DMS 273 treated with DMSO at 0.1 percent for 48 hours (cell line): ENCODE measurements around the gene SH3D21.
A peak's percentile ranks its signal among the peaks of the same experiment; 100 is the strongest.

ENCODE experiments used
- DNase-seq: peaks from one replicate; lab custom pipeline; 2025; lab: John Stamatoyannopoulos, UW

Gene SH3D21

DNA sequence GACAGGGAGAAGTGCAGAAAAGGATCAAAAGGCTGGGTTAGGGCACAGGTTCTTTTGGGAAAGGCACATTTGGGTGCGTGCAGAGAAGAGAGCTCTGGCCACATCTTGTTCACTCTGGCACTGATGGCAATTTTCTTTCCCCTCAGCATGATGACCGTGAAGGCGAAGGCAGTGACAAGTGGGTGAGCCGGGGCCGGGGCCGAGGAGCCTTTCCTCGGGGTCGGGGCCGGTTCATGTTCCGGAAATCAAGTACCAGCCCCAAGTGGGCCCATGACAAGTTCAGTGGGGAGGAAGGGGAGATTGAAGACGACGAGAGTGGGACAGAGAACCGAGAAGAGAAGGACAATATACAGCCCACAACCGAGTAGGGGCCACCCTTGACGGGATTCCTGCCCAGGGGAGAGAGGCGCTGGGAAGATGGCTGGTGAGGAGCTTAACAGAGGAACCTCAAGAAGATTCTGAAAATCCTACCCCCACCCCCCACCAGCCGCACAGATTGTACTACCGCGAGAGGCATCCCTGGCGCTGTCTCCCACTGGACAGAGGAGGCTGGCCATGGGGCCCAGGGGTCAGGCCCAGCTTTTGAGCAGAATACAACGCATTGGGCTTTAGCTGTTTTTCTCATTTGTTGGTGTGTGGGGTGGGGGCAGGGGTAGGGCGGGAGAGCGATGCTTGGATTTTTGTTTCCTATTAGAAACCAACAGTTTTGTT lies 2.4 kb upstream of the SH3D21 start:
- DNase-seq: no peak

DNA sequence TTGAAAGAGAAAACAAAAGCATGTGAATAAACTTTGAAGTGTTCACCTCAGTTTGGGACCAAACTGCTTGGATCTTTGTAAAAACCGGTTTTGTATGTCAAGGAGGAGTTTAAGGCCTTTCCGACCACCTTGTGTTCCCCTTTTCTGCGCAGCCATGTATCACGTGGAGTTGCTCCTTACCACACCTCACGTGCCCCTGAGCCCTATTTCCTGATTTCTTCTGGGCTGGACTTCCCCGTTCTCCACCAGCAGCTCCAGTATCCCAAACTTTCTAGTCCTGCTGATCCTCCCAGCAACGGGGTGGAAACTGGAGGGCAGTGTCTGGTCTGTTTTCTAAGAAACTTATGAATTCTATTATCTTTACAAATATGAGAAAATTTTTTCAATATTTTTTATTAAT lies 1.6 kb upstream of the SH3D21 start:
- no peak for DNase-seq

DNA sequence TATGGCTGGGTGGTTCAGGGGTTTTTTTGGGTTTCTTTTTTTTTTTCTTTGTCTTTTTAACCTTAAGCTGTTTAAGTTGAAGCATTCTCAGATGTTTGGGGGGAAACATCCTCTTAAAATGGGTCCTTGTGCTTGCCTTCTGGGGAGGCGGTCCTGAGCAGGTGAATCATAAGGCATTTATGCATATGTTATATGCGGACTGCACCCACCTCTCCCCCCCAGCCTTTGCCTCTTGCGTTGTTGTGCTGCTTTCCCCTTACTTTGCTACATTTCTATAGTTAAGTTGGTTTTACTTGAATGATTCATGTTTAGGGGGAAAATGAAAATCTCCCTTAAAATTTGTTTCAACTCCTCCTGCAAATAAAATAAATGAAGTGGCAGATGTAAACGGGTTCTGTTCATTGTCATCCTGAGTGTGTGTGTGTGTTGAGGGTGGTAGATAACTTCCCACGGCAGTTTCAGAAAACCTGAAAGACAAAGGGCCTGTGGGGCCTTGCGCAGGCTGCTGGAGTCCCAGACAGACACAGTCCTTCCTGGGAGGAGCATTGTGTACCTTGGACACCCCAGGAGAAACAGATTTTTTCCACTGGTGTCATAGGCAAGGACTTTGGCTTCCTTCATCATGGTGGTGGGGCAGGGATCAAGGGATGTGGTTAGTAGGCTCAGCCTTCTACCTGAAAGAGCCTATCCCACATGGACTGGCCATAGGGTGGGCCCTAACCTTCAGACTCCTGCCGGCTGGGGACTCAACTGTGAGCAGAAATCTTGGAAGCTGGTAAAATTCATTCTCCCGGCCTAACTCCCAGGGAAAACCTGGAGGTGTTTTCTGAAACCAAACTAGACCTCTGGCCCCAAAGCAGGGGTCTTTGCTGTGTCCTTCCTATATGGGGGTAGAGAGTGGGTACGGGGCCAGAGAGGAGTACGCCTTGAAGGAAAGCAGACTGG lies 926 bp upstream of the SH3D21 start:
- DNase-seq: no peak

DNA sequence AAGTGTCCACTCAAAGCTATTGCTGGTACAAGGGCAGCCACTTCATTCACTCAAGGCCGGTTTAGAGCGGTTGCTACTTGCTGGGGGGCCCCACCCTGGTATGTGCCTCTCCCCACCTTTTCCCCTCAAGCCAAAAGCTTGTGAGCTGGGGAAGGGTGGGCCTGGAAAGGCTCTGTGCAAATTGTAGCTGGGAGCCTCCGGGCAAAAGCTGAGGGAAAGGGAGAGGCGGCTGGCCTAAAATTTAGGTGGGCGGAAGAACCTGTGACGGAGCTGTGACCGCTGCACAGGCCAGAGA lies 306 bp upstream of the SH3D21 start:
- no peak for DNase-seq

DNA sequence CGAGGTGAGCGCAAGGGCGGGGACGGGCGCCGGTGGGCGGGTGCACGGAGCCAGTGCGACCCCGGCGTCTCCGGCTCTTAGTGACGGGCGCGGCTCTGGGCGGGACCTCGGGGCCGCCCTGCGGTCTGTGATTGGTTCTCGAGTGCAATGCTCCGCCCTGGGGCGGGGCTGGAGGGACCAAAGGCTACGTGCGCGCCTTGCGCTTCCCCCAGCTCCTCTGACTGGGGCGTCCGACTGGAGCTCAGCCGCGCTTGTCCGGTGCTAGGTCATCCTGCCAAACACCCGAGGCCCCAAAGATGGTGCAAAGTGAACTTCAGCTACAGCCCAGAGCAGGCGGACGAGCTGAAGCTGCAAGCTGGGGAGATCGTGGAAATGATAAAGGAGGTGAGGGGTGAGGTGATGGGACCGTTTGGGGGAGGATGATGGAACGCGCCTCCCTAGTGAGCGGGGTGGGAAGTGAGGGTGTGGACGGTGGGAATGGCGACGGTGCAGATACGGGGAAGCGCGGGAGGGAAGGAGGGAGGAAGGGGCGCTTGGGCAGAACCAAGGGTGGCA lies 811 bp downstream of the SH3D21 start:
- peak; percentile 89 for DNase-seq

DNA sequence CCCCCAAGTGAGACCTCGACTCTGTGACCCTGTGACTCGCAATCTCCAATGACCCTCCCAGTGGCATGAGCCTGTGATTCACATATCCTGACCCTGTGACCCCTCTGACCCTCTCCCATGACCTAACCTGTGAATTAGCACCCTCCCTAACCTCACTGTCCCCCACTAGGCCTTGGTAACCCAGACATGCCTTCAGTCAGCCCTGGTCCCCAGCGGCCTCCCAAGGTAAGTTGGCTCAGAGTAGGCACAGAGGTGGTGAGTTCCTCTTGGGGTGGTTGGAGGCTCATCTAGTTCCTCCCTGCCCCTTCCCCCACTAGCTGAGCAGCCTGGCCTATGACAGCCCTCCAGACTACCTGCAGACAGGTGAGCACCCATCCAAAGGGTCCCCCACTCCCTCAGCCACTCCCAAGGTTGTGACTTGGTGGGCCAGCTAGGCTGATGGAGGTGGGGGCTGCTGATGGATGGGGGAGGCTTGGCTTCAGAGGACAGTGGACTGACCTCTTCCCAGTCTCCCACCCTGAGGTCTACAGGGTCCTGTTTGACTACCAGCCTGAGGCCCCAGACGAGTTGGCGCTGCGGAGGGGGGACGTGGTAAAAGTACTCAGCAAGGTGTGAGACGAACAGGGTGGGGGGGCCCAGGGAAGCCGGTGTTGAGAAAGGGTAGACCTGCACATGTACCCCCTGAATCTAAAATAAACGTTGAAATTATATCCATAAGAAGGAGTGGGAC lies 1.6 kb downstream of the SH3D21 start:
- DNase-seq: no peak

DNA sequence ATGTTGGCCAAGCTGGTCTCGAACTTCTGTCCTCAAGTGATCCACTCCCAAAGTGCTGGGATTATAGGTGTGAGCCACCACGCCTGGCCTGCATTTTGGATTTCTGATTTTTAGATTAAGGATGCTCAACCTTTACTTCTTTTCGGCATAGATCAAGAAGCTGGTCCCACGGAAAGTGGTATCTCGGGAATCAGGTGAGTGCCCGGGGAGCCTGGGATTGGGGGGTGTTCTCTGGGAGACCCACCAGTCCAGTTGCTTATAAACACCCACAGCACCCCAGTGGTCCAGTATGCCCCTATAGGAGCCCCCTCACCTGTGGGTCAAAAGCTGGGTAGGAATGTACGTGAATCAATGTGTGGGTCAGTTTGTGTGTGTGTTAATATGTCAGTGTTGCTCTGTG lies 3.2 kb downstream of the SH3D21 start:
- DNase-seq: no peak

DNA sequence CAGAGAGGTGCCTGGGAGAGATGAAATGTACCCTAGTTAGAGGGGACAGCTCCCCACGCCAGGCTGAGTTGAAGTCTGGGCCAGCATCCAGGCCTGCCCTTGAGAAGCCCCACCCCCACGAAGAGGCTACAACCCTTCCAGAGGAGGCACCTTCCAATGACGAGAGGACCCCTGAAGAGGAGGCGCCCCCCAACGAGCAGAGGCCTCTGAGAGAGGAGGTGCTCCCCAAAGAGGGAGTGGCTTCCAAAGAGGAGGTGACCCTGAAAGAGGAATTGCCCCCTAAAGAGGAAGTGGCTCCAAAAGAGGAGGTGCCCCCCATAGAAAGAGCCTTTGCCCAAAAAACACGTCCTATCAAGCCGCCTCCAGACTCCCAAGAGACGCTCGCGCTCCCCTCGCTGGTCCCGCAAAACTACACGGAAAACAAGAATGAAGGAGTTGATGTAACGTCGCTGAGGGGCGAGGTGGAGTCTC lies 14.2 kb downstream of the SH3D21 start:
- DNase-seq: no peak

DNA sequence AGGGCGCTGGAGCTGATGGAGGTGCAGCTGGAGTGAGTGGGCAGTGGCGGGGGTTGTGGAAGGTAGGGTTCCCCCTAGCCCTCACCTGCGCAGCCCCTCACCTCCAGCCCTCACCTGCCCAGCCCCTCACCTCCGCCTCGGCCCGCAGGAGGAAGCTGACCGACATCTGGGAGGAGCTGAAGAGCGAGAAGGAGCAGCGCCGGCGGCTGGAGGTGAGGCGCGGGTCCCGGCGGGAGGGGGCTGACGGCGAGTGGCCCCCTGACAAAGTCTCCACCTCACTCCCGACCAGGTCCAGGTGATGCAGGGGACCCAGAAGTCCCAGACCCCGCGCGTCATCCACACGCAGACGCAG lies 14.6 kb downstream of the SH3D21 start:
- DNase-seq: no peak

DNA sequence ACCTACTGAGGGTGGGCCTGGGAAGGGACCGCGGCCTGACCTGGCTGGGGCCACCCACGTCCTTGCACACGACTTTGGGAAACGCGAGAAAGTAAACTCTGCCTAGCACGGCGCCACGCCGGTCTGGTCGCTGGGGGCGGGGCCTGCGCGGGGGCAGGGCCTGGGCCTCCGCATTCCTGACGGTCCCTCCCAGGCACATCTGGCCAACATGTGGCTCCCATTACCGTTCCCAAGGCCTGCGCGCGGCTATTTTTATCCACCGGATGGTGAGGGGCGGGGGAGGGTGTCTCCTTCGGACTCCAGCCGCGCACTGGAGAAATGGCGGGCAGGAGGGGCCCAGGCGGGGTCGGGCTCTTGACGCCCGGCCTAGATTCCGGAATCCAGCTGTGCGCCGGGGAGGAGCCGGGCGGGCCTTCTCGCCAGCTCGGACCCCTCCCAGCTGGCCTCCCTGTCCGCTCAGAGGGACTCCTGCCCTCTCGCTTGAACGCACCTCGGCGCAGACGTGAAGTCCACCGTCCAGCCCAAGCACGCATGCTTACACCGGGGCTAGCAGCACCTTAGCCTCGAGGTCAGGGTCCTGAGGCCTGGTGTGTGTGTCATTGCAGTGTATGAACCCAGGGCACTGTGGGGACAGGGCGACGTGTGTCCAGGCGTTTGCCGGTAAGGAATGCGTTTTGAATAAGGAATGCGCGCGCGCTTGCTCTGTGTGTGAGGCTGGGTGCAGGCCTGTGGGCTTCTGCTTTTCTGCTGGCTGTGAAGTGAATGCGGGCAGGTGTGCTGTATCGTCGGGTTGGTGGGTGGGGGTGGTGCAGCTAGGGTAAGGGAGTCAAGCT lies 15.2 kb downstream of the SH3D21 start:
- DNase-seq: no peak

DNA sequence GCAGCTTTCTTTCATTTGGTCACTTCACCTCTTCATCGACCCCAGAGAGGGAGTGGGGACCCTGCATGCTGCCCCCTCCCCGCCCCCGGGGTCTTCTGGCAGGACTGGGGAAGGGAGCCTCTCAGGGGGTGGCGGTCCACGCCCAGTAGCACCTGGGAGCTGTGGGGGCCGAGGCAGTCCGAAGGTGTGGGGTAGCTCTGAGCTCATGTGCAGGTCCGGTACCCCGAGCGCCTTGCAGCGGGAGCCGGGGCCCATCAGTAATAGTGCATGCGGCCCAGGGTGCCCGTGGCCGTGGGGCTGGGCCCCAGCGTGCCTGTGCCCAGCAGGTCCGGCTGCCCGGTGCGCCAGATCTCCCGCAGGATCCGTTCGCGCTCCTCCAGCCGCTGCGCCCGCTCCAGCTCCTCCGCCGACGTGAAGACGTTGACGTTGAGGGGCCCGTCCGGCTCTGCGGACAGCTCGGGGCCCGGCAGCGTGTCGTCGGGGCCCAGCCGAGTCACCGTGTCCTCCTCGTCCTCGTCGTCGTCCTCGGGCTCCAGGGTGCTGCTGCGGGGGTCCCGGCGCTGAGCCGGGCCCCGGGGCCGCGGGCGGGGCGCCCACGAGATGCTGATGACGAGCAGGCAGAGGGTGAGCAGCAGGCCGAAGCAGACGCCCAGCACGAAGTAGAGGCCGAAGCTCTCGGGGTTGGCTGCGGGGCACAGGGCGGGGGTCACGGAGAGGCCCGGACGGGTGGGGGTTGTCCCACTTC lies 16.0 kb downstream of the SH3D21 start:
- DNase-seq: no peak

DNA sequence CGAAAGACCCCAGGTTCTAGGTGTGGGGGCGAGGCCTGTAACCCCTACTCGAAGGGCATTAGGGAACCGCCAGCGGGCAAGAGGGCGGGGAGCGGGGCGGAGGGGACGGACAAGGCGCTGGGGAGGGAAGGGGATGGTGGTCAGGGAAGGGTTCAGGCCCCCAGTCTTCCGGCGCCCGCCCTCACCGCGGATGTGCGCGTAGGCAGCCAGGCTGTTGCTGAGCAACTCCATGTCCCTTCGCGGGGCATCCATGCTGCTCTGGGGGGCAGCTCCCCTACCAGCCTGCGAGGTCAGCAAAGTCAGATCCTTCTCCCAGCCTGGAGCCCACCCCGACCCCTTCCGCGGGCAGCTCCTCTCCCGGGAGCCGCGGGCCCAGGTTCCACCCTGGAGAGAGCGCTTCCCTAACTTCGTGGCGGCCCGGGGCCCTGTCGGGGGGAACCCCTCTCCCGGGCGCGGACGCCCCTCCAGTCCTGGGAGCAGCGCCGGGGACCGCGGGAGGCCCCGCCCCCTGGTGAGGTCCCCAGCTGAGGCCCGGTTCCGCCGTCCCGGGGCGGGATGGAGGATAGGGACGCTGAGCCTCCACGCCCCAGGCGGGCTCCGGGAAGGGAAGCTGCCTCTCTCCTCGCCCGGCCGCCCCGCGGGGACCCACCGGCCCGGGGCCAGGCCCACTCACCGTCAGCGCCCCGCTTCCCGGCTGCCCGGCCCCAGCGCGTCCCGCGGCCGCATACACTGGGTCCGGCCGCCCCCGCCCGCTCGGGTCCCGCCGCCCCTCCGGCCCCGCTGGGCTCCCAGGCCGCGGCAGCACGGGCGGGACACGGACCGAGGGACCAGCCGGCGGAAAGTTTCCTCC lies 16.8 kb downstream of the SH3D21 start:
- no peak for DNase-seq

DNA sequence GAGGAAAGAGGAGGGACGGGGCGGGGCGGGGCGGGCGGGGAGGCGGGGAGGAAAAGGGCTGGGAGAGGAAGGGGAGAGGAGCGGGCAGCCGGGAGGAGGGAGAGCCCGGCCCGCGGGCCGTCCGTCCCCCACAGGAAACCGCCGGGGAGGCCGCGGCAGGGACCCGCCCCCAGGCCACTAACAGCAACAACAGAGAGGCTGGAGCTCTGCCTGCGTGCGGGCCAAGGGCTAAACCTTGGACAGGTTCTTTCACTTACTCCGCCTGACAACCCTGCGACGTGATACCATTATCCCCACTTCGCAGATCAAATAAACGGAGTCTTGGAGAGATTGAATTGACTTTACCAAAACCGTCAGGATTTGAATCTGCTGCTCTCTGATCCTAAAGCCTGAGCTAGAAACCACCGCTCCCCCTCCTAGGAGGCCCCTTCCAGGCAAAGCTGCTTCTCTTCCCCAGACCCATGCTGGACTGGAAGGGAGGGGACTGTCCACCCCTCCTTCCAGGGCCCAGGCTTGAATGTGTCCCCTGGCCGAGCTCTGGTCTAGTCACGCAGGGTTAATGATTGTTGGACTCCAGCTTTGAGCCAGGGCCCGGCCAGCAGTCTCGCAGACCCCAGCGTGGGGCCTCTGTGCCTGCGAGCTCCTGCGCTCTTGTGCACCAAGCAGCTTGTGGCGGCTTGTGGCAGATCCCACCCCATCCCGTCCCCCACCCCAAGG lies 17.6 kb downstream of the SH3D21 start, which contains the start of gene EVA1B:
Gene EVA1B (minus strand): TSS at position 10 of the 717 bp plus-strand sequence. CDS start 608 bp downstream, outside the sequence.
- no peak for DNase-seq

DNA sequence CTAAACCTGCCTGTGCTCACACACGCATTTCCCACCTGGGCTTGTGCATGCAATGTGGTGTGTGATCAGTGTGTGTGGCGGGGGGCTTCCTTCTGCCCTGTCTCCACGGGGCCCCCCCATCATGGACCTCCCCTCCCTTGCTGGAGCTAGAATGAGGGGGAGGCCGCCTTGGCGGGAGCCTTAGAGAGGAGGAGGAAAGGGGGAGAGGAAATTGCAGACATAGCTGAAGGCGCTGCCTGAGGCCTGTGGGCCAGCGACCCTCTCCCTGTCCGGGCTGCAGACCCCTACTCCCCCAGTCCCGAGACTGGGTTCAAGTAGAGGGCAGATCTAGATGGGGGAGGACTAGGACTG lies 18.2 kb downstream of the SH3D21 start:
- DNase-seq: no peak

DNA sequence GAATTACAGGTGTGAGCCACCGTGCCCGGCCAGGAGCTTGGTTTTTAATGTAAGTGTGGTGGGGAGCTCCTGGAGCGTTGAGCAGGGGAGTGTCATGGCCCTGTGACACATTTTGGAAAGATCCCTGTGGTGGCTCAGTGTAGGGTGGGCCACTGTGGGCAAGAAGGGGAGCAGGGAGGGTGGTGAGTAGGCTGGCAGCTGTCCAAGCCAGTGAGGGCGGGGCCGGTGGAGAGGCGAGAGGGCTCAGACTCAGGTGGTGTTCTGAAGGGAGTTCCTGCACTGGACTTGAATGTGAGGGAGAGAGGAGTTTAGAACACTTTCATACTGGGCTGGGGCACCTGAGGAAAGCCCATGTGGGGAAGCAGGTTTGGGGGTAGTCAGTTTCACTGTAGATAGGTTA lies 20.3 kb downstream of the SH3D21 start:
- DNase-seq: no peak

DNA sequence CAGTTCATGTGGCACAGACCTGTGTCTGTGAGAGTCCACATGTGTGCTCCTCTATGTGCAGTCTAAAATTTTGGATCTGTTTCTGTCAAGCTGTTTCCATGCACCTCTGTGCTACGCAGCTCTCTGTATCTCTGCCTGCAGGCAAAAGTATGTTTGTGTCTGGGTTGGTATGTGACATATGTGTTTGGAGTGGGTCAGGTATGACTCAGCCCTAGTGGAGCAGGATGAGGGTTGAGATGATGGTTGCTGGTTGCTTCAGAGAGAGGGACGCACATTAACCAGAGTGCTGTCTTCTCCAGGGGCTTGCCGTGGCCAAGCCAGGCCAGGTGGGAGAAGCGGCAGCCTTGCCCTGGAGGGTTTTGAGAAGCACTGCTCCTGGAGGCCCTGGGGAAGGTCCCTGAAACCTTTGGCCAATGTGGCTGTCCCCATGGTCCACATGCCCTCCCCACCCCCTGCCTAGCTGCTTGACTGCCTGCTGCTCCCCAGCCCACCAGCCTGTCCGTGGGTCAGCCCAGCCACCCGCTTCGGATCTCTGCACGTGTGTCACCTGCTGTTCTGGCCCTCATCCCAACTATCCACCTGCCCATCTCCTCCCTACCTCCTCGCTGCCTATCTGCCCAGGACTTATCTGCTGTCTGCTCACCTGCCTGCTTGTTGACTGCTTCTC lies 21.4 kb downstream of the SH3D21 start:
- DNase-seq: no peak

DNA sequence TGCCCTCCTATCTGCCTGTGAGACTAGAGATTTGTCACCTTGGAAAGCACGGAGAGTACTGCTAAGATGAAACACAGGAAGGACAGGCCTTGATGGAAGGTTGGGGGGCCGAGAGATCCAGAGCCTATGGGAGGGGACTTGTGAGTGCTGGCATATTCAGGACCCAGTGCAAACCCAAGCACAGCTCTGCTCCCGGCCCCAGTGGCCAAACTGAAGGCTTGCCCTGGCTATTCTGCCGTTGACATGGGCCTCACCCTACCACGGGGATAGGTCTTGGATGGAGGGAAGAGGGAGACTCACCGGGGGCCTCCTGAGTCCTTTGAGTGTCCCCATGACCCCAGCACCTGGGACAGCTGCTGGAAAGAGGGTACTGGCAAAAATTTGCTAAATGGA lies 21.9 kb downstream of the SH3D21 start:
- DNase-seq: no peak

DNA sequence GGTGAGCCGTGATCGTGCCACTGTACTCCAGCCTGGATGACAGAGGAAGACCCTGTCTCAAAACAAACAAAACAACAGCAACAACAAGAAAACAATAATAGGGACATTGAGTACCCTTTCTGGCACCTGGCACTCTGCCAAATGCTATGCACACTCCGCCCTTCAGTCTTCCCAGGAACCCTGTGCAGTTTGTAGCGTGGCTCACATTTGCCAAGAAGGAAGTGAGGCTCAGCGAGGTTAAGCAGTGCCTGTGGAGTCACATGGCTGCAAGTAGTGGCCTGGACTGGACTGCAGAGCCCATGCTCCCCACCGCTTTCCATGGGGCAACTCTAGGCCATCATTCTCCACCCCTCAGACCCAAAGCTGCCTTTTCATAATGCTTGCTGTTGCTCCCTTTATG lies 22.5 kb downstream of the SH3D21 start:
- DNase-seq: no peak

DNA sequence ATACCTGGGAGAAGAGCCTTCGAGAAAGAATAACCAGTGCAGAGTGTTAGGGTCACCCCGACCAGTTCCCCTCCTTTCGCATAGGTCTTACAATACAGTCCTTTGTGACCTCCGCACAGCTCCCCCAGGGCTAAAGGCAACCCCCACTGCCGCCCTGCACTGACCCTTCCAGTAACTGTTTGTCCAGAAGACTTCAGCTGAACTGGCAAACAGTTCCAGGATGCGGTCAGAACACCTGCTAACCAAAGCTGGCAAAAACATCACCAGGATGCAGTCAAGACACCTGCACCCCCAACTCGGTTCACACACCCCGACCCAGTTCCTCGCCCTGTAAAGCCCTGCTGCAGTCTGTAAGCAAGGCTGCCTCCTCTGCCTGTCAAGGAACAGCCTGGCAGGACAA lies 23.6 kb downstream of the SH3D21 start:
- no peak for DNase-seq
